ENCODE measurements around the gene KCTD21. TPM values are rescaled to one million over a fixed set of nuclear protein-coding genes. Genes with fewer than 3 reads are reported as not detected.

The KCTD21 gene
- total RNA-seq = 15.9 and 16.9 TPM in 2 replicates

GRCh38 chr11:78188286-78189173, at the start of gene KCTD21, which contains the start of gene USP35:
TSS of gene KCTD21 (minus strand) at chr11:78188626. CDS start at chr11:78174554, 14,072 bp downstream.
TSS of gene USP35 (plus strand) at chr11:78188919. CDS start at chr11:78196246, 7,327 bp downstream.

GRCh38 chr11:78139422-78140391, 48.7 kb downstream of the KCTD21 start, which contains the start of gene ALG8:
TSS of gene ALG8 (minus strand) at chr11:78139626. CDS start at chr11:78139588, 38 bp downstream.

Other genes with a start within 250 kb of the KCTD21 start
- 46.1 and 47.8 TPM in 2 replicates for gene INTS4, start 194.0 kb downstream of the KCTD21 start, total RNA-seq
- 1.3 and 1.5 TPM in 2 replicates for gene KCTD14, start 165.3 kb downstream of the KCTD21 start, total RNA-seq
- gene THRSP, start 124.8 kb downstream of the KCTD21 start, total RNA-seq = 0.15 TPM in 1 of 2 replicates, not detected in the other
- gene NDUFC2, start 108.8 kb downstream of the KCTD21 start, total RNA-seq = 133 and 158 TPM in 2 replicates
- 26.3 and 34.0 TPM in 2 replicates for gene ALG8, start 49.0 kb downstream of the KCTD21 start, total RNA-seq
- 18.9 and 19.7 TPM in 2 replicates for gene USP35, start 293 bp upstream of the KCTD21 start, total RNA-seq
- 8.6 and 16.4 TPM in 2 replicates for gene GAB2, start 229.2 kb upstream of the KCTD21 start, total RNA-seq

Measured in smooth muscle cell of trachea (primary cell).